GM12891 (cell line): ENCODE measurements around the gene ERBB2.
"Not testable (repeated sequence)": the region's sequence is repeated elsewhere in the genome, so short reads cannot be mapped to it uniquely, and the experiment has no call there.

Experiments
- POLR2A ChIP-seq: IDR thresholded peaks from 2 replicates; pipeline ENCODE4 v1.6.1; 2011; ENCODE audit warnings: low read depth, low read length, control low read depth
- TAF1 ChIP-seq: IDR thresholded peaks from 2 replicates; pipeline ENCODE4 v1.6.1; 2011; ENCODE audit warnings: low read depth, low read length, control low read depth

DNA sequence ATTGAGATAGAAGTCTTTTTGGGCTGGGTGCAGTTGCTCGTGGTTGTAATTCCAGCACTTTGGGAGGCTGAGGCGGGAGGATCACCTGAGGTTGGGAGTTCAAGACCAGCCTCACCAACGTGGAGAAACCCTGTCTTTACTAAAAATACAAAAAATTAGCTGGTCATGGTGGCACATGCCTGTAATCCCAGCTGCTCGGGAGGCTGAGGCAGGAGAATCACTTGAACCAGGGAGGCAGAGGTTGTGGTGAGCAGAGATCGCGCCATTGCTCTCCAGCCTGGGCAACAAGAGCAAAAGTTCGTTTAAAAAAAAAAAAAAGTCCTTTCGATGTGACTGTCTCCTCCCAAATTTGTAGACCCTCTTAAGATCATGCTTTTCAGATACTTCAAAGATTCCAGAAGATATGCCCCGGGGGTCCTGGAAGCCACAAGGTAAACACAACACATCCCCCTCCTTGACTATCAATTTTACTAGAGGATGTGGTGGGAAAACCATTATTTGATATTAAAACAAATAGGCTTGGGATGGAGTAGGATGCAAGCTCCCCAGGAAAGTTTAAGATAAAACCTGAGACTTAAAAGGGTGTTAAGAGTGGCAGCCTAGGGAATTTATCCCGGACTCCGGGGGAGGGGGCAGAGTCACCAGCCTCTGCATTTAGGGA, 577 bp upstream of the ERBB2 start:
- TF ChIP-seq TAF1, POLR2A: not testable (repeated sequence)
